Mesenchymal stem cell (in vitro differentiated cells and primary cell): ENCODE measurements around the gene ASPDH.

ENCODE experiments used
- DNase-seq: peaks from one replicate; pipeline ENCODE4 v3.0.0-alpha.2; 2013
- H2AFZ ChIP-seq: one replicate; pipeline ENCODE4 v1.6.1; 2013; ENCODE audit warnings: low read depth, mild to moderate bottlenecking, control low read depth, inconsistent platforms, low read length, moderate library complexity
- H2AK5ac ChIP-seq: 2 replicates; pipeline ENCODE4 v1.6.1; 2013; ENCODE audit warnings: low read length, moderate library complexity, mild to moderate bottlenecking, inconsistent platforms; ENCODE audit not compliant: severe bottlenecking
- H2BK120ac ChIP-seq: one replicate; pipeline ENCODE4 v1.6.1; 2013; ENCODE audit warnings: low read depth, mild to moderate bottlenecking, inconsistent platforms, low read length, moderate library complexity
- H2BK12ac ChIP-seq, 2 experiments: one replicate each; pipeline ENCODE4 v1.6.1; 2013; ENCODE audit warnings: inconsistent platforms in 2 of 2, low read length in 2 of 2, mild to moderate bottlenecking in 2 of 2, moderate library complexity in 2 of 2, control low read depth in 1 of 2
- H2BK15ac ChIP-seq: one replicate; pipeline ENCODE4 v1.6.1; 2013; ENCODE audit warnings: mild to moderate bottlenecking, low read depth, inconsistent platforms; ENCODE audit not compliant: poor library complexity, severe bottlenecking
- H2BK5ac ChIP-seq: 2 replicates; pipeline ENCODE4 v1.6.1; 2013; ENCODE audit warnings: low read depth, mild to moderate bottlenecking, low read length, control low read depth, inconsistent platforms; ENCODE audit not compliant: poor library complexity, severe bottlenecking
- H3K14ac ChIP-seq, 2 experiments: one replicate each; pipeline ENCODE4 v1.6.1; 2013; ENCODE audit warnings: inconsistent platforms in 2 of 2, low read length in 2 of 2, control low read depth in 1 of 2, mild to moderate bottlenecking in 1 of 2, moderate library complexity in 1 of 2
- H3K18ac ChIP-seq, 2 experiments: one replicate each; pipeline ENCODE4 v1.6.1; 2013; ENCODE audit warnings: inconsistent platforms in 2 of 2, low read length in 2 of 2, control low read depth in 1 of 2, low read depth in 1 of 2, mild to moderate bottlenecking in 1 of 2
- H3K23ac ChIP-seq, 2 experiments: one replicate each; pipeline ENCODE4 v1.6.1; 2013; ENCODE audit warnings: inconsistent platforms in 2 of 2, low read length in 2 of 2, mild to moderate bottlenecking in 2 of 2, moderate library complexity in 2 of 2, control low read depth in 1 of 2
- H3K27ac ChIP-seq: 2 replicates; pipeline ENCODE4 v1.5.1; 2013; ENCODE audit warnings: mild to moderate bottlenecking, moderate library complexity, low read length, control low read depth, inconsistent platforms; ENCODE audit not compliant: poor library complexity, severe bottlenecking
- H3K27me3 ChIP-seq, 2 experiments: 2 replicates each; pipeline versions ENCODE4 v1.6.1 to v1.7.0; 2013; ENCODE audit warnings: low read length in 2 of 2, mild to moderate bottlenecking in 2 of 2, moderate library complexity in 2 of 2, control low read depth in 1 of 2, inconsistent platforms in 1 of 2; ENCODE audit not compliant: control insufficient read depth in 1 of 2, insufficient read depth in 1 of 2
- H3K36me3 ChIP-seq, 2 experiments: 2 replicates each; pipeline versions ENCODE4 v1.6.1 to v1.7.0; 2013; ENCODE audit warnings: low read length in 2 of 2, control low read depth in 1 of 2, inconsistent platforms in 1 of 2, low read depth in 1 of 2, mild to moderate bottlenecking in 1 of 2; ENCODE audit not compliant: insufficient read depth in 2 of 2, control insufficient read depth in 1 of 2
- H3K4ac ChIP-seq, 2 experiments: one replicate each; pipeline ENCODE4 v1.6.1; 2013; ENCODE audit warnings: inconsistent platforms in 2 of 2, low read length in 2 of 2, mild to moderate bottlenecking in 2 of 2, moderate library complexity in 2 of 2, control low read depth in 1 of 2, low read depth in 1 of 2
- H3K4me1 ChIP-seq: 2 replicates; pipeline ENCODE4 v1.6.1; 2013; ENCODE audit warnings: low read depth, low read length, control low read depth; ENCODE audit not compliant: control insufficient read depth, insufficient read depth
- H3K4me2 ChIP-seq: 2 replicates; pipeline ENCODE4 v1.6.1; 2013; ENCODE audit warnings: low read length, mild to moderate bottlenecking, inconsistent platforms; ENCODE audit not compliant: poor library complexity, severe bottlenecking
- H3K4me3 ChIP-seq, 2 experiments: 2 replicates each; pipeline versions ENCODE4 v1.5.1 to v1.7.0; 2013; ENCODE audit warnings: low read length in 2 of 2, mild to moderate bottlenecking in 2 of 2, control low read depth in 1 of 2, low read depth in 1 of 2; ENCODE audit not compliant: insufficient read depth in 1 of 2
- H3K79me1 ChIP-seq: replicated peaks from 2 replicates; pipeline ENCODE4 v1.6.1; 2013; ENCODE audit warnings: mild to moderate bottlenecking, control low read depth, low read length, inconsistent platforms; ENCODE audit not compliant: poor library complexity, severe bottlenecking
- H3K9ac ChIP-seq: 2 replicates; pipeline ENCODE4 v1.7.0; 2013; ENCODE audit warnings: mild to moderate bottlenecking, low read length, moderate library complexity
- H3K9me3 ChIP-seq: 2 replicates; pipeline ENCODE4 v1.7.0; 2013; ENCODE audit warnings: mild to moderate bottlenecking, low read length; ENCODE audit not compliant: control insufficient read depth
- H4K8ac ChIP-seq: one replicate; pipeline ENCODE4 v1.6.1; 2013; ENCODE audit warnings: inconsistent platforms, mild to moderate bottlenecking, low read length, moderate library complexity
- H4K91ac ChIP-seq: one replicate; pipeline ENCODE4 v1.6.1; 2013; ENCODE audit warnings: mild to moderate bottlenecking, low read length, inconsistent platforms
- WGBS: methylation state at CpG from one replicate; pipeline ENCODE4 v1.1.7; 2013; ENCODE audit warnings: mixed read lengths; 5-methylcytosine and 5-hydroxymethylcytosine counted together

ASPDH gene

GRCh38 chr19:50520822-50521465 is 7.2 kb upstream of the ASPDH start:
- Histone ChIP-seq H3K18ac (no peak overlapping the region), H4K8ac (no peak overlapping the region), H2AFZ (no peak overlapping the region), H2AK5ac (no peak overlapping the region), H4K91ac (no peak overlapping the region), H2BK120ac (no peak overlapping the region), H3K4ac (no peak overlapping the region), H3K36me3 (no peaks in the 10 kb centered on the region), H3K4me1 (peaks cover 3% of the 10 kb centered on the region), H2BK5ac (no peak overlapping the region), H3K9ac (no peak overlapping the region), H2BK15ac (no peak overlapping the region), H3K14ac (no peak overlapping the region), H2BK12ac (no peak overlapping the region), H3K9me3 (no peaks in the 10 kb centered on the region), H3K23ac (no peak overlapping the region), H3K27me3 (no peaks in the 10 kb centered on the region), H3K4me3 (no peak overlapping the region), H3K4me2 (no peak overlapping the region), H3K79me1 (no peaks in the 10 kb centered on the region), H3K27ac (no peak overlapping the region)
- 85% methylated on average over 14 of the region's 17 CpGs for WGBS
- DNase-seq: no peak

- Histone ChIP-seq H2BK12ac (no peak overlapping the region), H3K27me3 (peaks cover 0 to 4% of the 10 kb centered on the region in 2 experiments), H2AFZ (no peak overlapping the region), H3K4ac (no peak overlapping the region), H3K4me1 (peaks cover 3% of the 10 kb centered on the region), H4K91ac (no peak overlapping the region), H3K9ac (no peak overlapping the region), H4K8ac (no peak overlapping the region), H3K27ac (no peak overlapping the region), H3K23ac (no peak overlapping the region), H2BK5ac (no peak overlapping the region), H3K4me2 (no peak overlapping the region), H3K79me1 (no peaks in the 10 kb centered on the region), H3K18ac (no peak overlapping the region), H2BK120ac (no peak overlapping the region), H3K4me3 (peak overlapping the region in 1 of 2 experiments; percentile 18), H3K36me3 (no peaks in the 10 kb centered on the region), H2AK5ac (no peak overlapping the region), H3K9me3 (no peaks in the 10 kb centered on the region), H3K14ac (no peak overlapping the region), H2BK15ac (no peak overlapping the region)
- DNase-seq: no peak
- WGBS: 94% methylated on average over 40 of the region's 40 CpGs
Measured at GRCh38 chr19:50519006-50519575, 5.4 kb upstream of the ASPDH start.

- Histone ChIP-seq H3K4me3 (no peak overlapping the region), H3K9me3 (no peaks in the 10 kb centered on the region), H2BK15ac (no peak overlapping the region), H3K23ac (no peak overlapping the region), H4K91ac (peak overlapping the region; percentile 22), H3K36me3 (no peaks in the 10 kb centered on the region), H2BK5ac (no peak overlapping the region), H3K4me2 (no peak overlapping the region), H4K8ac (no peak overlapping the region), H3K14ac (no peak overlapping the region), H3K27me3 (peaks cover 0 to 8% of the 10 kb centered on the region in 2 experiments), H3K79me1 (no peaks in the 10 kb centered on the region), H2AK5ac (no peak overlapping the region), H3K4ac (no peak overlapping the region), H3K18ac (no peak overlapping the region), H2BK12ac (no peak overlapping the region), H3K9ac (no peak overlapping the region), H2BK120ac (no peak overlapping the region), H3K4me1 (peaks cover 3% of the 10 kb centered on the region), H2AFZ (no peak overlapping the region), H3K27ac (no peak overlapping the region)
- DNase-seq: no peak
- WGBS: 93% methylated on average over 87 of the region's 87 CpGs
Measured at GRCh38 chr19:50518091-50519005, 4.6 kb upstream of the ASPDH start.

GRCh38 chr19:50517704-50518075 is 4.0 kb upstream of the ASPDH start:
- Histone ChIP-seq H3K18ac (no peak overlapping the region), H3K79me1 (no peaks in the 10 kb centered on the region), H3K9me3 (no peaks in the 10 kb centered on the region), H4K8ac (no peak overlapping the region), H2BK120ac (no peak overlapping the region), H3K4ac (no peak overlapping the region), H2BK5ac (no peak overlapping the region), H2AK5ac (no peak overlapping the region), H3K4me1 (peaks cover 3% of the 10 kb centered on the region), H3K4me3 (peak overlapping the region in 1 of 2 experiments; percentile 18), H2AFZ (no peak overlapping the region), H3K23ac (no peak overlapping the region), H2BK15ac (no peak overlapping the region), H4K91ac (peak overlapping the region; percentile 59), H3K9ac (no peak overlapping the region), H3K36me3 (no peaks in the 10 kb centered on the region), H3K4me2 (no peak overlapping the region), H2BK12ac (no peak overlapping the region), H3K27ac (no peak overlapping the region), H3K14ac (no peak overlapping the region), H3K27me3 (peaks cover 0 to 9% of the 10 kb centered on the region in 2 experiments)
- DNase-seq: no peak
- WGBS: 95% methylated on average over 37 of the region's 37 CpGs
